HG03521 (cell line): ENCODE data around the gene OR52H1.
"Not testable (repeated sequence)": the region's sequence is repeated elsewhere in the genome, so short reads cannot be mapped to it uniquely, and the experiment has no call there.

ENCODE experiments used
- ATAC-seq: cut with Tn5 transposase; IDR thresholded peaks from one replicate; pipeline ENCODE4 v1.9.1; 2021; ENCODE audit warnings: mild to moderate bottlenecking, moderate library complexity; ENCODE audit not compliant: unreplicated experiment

The OR52H1 gene

DNA sequence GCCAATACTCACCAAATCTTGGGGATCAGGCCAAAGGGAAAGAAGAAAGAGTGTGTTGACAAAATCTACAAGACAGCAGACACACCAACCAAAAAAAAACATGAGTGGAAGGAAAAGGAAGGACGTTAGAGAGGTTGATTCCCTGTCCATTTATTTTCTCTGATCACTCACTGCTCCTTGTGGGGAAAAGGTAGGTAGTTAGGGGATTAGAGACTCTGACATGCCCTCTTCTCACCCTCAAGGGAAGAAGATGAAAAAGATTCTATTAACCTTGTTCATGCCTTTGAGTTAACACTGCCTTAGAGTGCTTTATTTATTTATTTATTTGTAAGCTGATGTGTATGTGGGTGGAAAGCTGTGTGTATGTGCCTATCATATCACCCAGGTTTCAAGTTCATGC is at the start of gene OR52H1:
TSS of gene OR52H1 (minus strand) at position 101 of the 400 bp plus-strand sequence. CDS start 3,035 bp downstream, outside the sequence.
- no peak for ATAC-seq

- no peak for ATAC-seq
Measured at GRCh38 chr11:5597953-5598352, 49.6 kb upstream of the OR52H1 start.

DNA sequence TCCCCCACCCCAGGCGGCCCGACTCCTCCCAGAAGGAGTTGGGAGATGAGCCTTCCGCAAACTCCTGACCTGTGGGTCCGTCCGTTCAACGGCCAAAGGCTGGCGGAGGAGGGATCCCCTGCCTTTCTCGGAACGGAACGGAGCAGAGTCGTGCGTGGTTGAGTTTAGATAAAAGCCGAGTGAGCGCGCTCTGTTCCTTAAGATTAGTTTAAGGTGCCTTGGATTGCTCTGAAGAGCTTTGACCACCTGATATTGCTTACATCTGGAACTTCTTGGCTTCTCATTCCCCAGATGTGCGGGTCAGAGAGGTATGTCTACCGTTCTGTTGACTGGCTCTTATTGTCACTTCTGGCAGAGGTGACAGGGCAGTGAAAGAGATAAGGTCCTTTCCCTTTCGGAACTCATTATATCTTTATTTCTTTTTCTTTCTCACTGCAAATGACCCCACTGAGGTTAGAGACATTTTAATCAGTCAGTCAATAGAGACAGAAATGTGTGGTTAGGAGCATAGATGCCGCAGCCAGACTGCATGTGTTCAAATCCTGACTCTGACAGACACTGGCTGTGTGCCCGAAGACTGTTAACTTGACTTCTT is 48.4 kb upstream of the OR52H1 start, which contains the start of gene TRIM6:
TSS of gene TRIM6 (plus strand) at position 31 of the 595 bp plus-strand sequence. CDS start at position 292, 261 bp downstream.
- no peak for ATAC-seq

GRCh38 chr11:5593146-5593545 is 44.8 kb upstream of the OR52H1 start:
- no peak for ATAC-seq

- no peak for ATAC-seq
Measured at GRCh38 chr11:5592615-5593014, 44.3 kb upstream of the OR52H1 start.

GRCh38 chr11:5591613-5592012 is 43.3 kb upstream of the OR52H1 start:
- no peak for ATAC-seq

DNA sequence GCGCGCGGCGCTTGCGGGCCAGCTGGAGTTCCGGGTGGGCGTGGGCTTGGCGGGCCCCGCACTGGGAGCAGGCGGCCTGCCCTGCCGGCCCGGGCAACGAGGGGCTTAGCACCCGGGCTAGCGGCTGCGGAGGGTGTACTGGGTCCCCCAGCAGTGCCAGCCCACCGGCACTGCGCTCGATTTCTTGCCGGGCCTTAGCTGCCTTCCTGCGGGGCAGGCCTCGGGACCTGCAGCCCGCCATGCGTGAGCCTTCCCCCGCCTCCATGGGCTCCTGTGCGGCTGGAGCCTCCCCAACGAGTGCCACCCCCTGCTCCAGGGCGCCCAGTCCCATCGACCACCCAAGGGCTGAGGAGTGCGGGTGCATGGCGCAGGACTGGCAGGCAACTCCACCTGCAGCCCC is 41.6 kb upstream of the OR52H1 start:
- not testable (repeated sequence) for ATAC-seq

DNA sequence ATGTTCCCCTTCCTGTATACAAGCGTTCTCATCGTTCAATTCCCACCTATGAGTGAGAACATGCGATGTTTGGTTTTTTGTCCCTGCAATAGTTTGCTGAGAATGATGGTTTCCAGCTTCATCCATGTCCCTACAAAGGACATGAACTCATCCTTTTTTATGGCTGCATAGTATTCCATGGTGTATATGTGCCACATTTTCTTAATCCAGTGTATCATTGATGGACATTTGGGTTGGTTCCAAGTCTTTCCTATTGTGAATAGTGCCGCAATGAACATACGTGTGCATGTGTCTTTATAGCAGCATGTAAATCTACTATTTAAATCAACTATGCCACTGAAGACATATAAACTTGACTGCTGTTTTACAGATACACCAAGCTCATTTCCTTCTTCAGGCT is 36.1 kb upstream of the OR52H1 start:
- not testable (repeated sequence) for ATAC-seq

DNA sequence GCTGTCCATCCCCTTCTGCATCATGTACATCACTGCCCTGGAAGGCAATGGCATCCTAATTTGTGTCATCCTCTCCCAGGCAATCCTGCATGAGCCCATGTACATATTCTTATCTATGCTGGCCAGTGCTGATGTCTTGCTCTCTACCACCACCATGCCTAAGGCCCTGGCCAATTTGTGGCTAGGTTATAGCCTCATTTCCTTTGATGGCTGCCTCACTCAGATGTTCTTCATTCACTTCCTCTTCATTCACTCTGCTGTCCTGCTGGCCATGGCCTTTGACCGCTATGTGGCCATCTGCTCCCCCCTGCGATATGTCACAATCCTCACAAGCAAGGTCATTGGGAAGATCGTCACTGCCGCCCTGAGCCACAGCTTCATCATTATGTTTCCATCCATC is 32.7 kb upstream of the OR52H1 start:
- no peak for ATAC-seq

DNA sequence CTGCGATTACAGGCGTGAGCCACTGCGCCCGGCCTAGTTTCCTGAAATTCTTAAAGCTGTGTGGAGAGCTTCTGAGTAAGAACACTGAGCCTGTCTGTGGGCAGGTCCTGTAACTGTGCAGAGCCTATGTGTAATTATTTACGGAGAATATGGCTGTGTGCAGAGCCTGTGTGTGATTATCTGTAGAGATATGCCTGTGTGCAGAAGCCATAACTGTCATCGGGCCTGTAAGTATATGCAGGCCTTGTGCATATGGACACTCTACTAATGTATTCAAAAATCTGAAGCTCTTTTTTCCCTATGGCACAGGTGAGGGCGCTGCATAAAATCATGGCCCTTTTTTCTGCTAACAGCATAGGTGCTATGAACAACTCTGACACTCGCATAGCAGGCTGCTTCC is 32.2 kb upstream of the OR52H1 start, which contains the start of gene OR52B6:
TSS of gene OR52B6 (plus strand) at position 301 of the 400 bp plus-strand sequence. CDS start at position 301, 0 bp downstream.
- no peak for ATAC-seq

GRCh38 chr11:5577101-5577500 is 28.8 kb upstream of the OR52H1 start:
- ATAC-seq = no peak

DNA sequence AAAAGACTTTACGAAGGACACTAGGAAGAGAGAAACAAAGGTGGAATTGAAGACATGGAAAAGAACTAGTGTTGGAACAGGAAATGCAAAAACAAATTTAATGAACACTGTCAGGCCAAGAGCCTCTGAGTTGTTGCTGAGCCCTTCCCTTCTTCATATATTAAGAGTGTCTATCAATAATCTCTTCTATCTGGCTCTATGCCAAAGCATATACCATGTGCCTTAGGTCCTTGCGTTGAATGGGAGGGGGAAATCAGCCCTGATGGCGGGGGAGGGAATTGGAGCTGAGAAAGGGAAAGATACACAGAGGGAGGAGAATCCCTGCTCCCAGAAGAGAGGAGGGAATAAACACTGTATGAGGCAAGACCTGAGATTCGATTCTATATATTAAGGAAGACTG is 26.8 kb upstream of the OR52H1 start:
- ATAC-seq = no peak

GRCh38 chr11:5574654-5575053 is 26.3 kb upstream of the OR52H1 start:
- no peak for ATAC-seq

- no peak for ATAC-seq
Measured at GRCh38 chr11:5564259-5565019, 16.1 kb upstream of the OR52H1 start.

- ATAC-seq = no peak
Measured at GRCh38 chr11:5557751-5558150, 9.4 kb upstream of the OR52H1 start.

DNA sequence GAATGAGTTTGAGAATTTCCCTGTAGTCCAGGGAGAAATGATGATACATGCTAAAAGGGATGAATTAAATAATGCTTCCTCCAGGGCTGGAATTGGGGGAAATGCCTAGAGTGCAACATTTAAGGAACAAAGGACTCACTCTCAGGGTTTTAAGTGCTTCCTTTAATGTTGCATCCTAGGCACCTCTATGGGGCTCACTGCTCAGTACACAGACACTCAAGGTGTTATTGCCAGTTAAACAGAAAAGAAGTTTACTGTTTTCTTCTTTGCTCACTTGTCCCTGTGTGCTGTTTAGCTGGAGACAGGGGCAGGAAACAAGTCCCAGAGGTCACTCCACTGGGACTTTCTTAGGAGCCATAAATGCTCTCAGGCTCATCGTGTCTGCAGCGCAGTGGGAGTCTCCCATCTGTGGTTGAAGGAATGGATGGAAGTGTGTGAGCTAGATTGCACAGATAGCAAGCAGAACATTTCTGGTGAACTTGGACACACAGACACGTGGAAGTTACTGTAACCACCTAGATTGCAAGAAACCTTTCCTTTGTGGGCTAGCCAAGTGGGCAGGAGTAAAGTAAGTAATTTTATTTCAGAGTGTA is 8.4 kb upstream of the OR52H1 start:
- ATAC-seq = no peak

GRCh38 chr11:5553343-5553742 is 5.0 kb upstream of the OR52H1 start:
- no peak for ATAC-seq

DNA sequence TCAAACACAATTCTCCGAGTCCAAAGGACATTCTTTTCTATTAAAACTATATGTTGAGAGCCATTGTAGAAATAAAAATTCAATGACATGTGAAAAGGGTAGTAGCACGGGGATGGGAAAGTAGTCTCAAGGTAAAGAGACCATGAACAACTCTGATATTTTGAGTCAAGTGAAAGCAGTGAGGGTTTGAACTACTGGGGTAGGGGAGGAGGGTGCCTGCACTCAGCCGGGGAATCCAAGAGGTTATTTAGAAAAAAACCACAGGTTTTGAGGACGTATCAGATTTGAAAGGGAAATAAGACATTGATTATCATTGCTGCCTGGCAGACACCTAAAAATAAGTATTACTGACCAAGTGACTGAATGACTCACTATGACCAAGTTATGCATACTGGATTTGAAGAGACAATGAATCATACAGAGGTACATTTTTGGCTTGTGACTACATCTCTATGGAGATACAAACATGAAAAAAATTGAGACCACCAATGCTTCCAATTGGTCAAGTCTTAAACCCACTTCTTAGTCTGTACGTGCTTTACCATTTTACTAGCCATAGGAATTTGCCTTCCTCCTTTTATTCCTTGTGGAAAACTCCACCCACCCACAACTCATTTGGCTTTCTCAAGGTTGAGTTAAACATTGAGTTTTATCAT is 2.2 kb upstream of the OR52H1 start:
- ATAC-seq = no peak

- no peak for ATAC-seq
Measured at GRCh38 chr11:5547982-5548381, 358 bp downstream of the OR52H1 start.

GRCh38 chr11:5546457-5546856 is 1.9 kb downstream of the OR52H1 start:
- ATAC-seq = no peak

DNA sequence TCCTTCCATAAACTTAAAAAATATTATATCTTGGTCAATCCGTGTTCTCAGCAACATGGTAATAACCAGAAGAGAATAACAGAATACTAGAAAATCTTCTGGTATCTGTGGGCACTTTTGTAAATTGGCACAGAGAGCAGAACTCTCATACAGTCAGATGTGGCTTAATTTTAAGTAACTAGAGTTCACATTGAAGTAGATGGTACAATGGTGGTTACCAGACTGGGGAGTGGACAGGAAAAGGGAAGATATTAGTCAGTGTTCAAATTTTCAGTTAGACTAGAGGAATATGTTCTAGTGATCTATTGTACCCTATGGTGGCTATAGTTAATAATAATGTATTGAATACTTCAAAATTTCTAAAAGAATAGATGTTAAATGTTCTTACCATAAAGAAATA is 6.9 kb downstream of the OR52H1 start:
- ATAC-seq = no peak
